ENCODE results near the gene HS3ST1.
"Not testable (repeated sequence)": the region's sequence is repeated elsewhere in the genome, so short reads cannot be mapped to it uniquely, and the experiment has no call there.

The HS3ST1 gene

DNA sequence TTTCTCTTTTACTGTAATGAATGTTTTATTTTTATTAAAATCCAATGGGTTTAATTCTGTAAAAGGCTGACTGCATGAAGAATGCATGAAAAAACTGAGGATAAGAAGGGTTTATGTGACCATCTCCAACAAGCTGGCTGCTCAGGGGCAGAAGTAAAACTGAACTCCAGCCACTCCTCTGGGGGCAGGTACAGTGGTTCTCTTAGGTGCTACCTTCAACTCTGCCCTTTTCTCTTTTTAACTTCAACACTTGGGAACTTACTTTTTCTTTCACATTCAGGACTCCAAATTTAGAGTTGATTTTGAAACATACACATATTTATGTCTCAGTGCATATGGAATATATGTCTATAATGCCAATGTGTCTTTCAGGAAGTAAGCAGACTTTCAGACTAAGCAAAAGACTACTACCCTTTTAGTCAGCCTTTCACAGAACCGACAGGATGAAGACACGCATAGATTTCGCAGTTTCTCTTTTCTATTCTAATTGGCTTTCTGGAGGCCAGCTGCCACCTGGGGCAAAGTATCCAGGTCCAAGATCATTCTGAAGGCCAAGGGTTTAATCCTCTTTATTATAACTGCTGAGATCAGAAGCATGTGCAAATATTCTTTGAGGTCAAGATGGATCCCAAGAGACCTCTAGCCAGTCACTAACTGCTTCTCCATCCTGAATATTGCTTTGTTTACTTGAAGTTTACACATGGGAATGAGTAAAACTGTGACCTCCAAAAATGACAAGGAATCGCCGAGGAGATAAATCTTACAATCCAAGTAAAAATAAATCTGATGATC lies 30.7 kb downstream of the HS3ST1 start:
- no peak for DNase-seq

GRCh38 chr4:11397146-11397545 lies 31.5 kb downstream of the HS3ST1 start:
- no peak for DNase-seq

DNA sequence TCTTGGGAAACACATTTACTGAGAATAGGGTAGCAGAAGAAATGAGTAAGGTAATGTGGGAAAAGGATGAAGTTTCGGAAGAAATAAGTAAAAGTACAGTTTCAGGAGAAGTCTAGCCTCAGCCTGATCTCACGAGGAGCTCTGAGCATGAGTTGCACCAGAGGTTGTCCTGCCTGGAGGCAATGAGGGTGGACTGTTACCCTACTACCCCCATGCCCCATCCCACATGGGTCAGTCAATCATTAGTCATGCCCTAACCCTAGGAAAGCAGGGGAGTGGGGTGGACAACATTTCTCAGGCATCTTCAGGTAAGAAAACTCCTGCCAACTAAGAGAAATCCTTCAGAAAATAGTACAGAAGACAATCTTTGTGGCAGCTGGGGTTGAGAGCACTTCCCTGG lies 35.1 kb downstream of the HS3ST1 start:
- no peak for DNase-seq

GRCh38 chr4:11384072-11384471 lies 44.6 kb downstream of the HS3ST1 start:
- not testable (repeated sequence) for DNase-seq

DNA sequence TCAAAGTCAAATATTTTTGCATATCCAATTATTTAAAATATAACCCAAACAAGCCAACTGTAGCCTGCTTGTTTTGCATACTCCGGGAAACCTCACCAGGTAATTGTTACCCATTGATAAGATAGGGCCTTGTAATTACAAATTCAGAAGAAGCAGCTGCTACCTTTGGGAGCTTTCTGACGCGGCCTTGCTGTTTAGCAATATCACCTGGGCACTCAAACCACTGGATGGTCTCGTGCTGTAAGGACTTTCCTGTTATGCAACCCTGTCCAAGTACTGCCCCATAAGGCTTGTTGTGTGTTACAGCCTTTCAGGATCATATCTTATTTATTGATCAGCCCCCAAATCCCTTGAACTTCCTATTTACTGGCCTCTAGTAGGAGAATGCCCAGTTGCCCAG lies 52.1 kb downstream of the HS3ST1 start:
- no peak for DNase-seq

- no peak for DNase-seq
Observed at GRCh38 chr4:11376146-11376545, 52.5 kb downstream of the HS3ST1 start.

DNA sequence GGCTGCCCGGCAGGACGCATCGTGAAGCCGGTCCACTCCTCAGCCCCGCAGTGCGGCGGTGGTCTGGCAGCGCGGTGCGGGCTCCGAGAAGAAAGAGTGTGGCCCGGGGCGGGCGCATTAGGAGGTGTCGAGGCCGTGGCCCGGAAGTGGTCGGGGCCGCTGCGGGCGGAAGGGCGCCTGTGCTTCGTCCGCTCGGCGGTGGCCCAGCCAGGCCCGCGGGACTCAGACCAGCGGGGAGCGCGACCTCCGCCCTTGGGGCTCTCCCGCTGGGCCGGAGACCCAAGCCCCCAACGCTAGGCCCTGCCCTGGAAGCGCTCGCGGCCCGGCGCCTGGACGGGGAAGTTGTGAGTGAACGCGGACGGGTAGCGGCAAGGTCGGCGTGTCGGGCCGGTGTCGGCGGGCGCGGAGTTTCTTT lies 60.0 kb downstream of the HS3ST1 start:
- no peak for DNase-seq

GRCh38 chr4:11367371-11367770 lies 61.3 kb downstream of the HS3ST1 start:
- DNase-seq: no peak

- no peak for DNase-seq
Observed at GRCh38 chr4:11366859-11367258, 61.8 kb downstream of the HS3ST1 start.

GRCh38 chr4:11365039-11365438 lies 63.7 kb downstream of the HS3ST1 start:
- DNase-seq: no peak

DNA sequence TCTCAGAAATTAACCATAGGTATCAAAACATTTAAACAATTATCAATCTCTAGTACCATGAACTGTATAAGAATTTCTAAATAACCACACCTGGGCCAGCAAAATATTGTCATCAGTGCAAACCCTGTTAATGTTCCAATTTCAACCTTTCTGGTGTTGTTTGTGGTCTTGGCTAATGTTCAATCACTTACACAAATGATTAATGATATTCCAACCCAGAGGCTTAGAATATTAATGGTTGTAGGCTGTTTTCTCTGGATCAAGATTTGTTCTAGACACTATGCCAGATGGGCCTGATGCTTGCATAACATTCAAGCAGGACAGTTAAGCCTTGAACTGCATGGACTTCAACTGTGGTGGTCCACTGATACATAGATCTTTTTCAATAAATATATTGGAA lies 69.1 kb downstream of the HS3ST1 start:
- DNase-seq: no peak

GRCh38 chr4:11355226-11355625 lies 73.5 kb downstream of the HS3ST1 start:
- DNase-seq: no peak

- DNase-seq: no peak
Observed at GRCh38 chr4:11354531-11354930, 74.2 kb downstream of the HS3ST1 start.

- no peak for DNase-seq
Observed at GRCh38 chr4:11348449-11349088, 80.1 kb downstream of the HS3ST1 start.

- no peak for DNase-seq
Observed at GRCh38 chr4:11344916-11345315, 83.8 kb downstream of the HS3ST1 start.

- DNase-seq: no peak
Observed at GRCh38 chr4:11343536-11343935, 85.2 kb downstream of the HS3ST1 start.
